ENCODE measurements around the gene PCSK4. TPM values are rescaled to one million over a fixed set of nuclear protein-coding genes. Genes with fewer than 3 reads are reported as not detected.
"Not testable (repeated sequence)": the region's sequence is repeated elsewhere in the genome, so short reads cannot be mapped to it uniquely, and the experiment has no call there.

The PCSK4 gene
- total RNA-seq, 1 experiment from 2014 or later, result 7.2 TPM

DNA sequence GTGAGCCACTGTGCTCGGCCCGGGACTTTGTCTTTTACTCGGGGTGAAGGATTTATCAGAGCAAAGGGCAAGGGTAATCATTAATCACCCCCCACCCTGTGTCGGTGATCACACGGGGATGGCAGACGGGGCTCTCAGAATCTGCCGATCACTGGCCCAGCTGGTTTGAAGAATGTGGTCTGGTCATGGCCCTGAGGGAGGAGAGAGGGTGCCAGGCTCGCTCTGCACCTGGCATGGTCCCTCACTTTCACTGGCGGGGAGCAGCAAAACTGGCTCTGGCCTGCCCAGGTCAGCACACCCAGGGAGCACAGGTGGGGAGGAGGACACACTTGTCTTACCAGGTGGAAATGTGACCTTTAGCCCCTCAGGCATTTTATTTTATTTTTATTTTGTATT, 11.0 kb upstream of the PCSK4 start:
- H3K9me3 ChIP-seq (ENCODE audit: low read depth, low read length, poor library complexity, severe bottlenecking), result no peaks in the 10 kb centered on the region
- no TSS peak for BruUV-seq (replicated peaks)
- no peaks in the 10 kb centered on the region for H3K36me3 ChIP-seq (ENCODE audit: insufficient read depth, low read length, poor library complexity, severe bottlenecking)
- no peak for DNase-seq (ENCODE audit: low spot score)
- intact Hi-C loops (cut with micrococcal nuclease; ENCODE audit: unreplicated experiment), result no loop called here
- TF ChIP-seq, protein P1, sequence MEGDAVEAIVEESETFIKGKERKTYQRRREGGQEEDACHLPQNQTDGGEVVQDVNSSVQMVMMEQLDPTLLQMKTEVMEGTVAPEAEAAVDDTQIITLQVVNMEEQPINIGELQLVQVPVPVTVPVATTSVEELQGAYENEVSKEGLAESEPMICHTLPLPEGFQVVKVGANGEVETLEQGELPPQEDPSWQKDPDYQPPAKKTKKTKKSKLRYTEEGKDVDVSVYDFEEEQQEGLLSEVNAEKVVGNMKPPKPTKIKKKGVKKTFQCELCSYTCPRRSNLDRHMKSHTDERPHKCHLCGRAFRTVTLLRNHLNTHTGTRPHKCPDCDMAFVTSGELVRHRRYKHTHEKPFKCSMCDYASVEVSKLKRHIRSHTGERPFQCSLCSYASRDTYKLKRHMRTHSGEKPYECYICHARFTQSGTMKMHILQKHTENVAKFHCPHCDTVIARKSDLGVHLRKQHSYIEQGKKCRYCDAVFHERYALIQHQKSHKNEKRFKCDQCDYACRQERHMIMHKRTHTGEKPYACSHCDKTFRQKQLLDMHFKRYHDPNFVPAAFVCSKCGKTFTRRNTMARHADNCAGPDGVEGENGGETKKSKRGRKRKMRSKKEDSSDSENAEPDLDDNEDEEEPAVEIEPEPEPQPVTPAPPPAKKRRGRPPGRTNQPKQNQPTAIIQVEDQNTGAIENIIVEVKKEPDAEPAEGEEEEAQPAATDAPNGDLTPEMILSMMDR (conservative IDR thresholded peaks at IDR 0.05; ENCODE audit: low read depth, low read length), result no peak
- TF ChIP-seq EZH2 (IDR thresholded peaks at IDR 0.05; ENCODE audit: borderline replicate concordance, low read depth, low read length, poor library complexity, severe bottlenecking), result no peak
- ChIA-PET CTCF (no interaction called here), POLR2A (ENCODE audit: low non-redundant PET) (no interaction called here)
- H3K4me3 ChIP-seq (ENCODE audit: low read depth, low read length, poor library complexity, severe bottlenecking), result no peak overlapping the region
- no peaks in the 10 kb centered on the region for H3K27me3 ChIP-seq (replicated peaks; ENCODE audit: insufficient read depth, low read depth, low read length, poor library complexity)
- H3K4me1 ChIP-seq (ENCODE audit: insufficient read depth, low read length, poor library complexity, severe bottlenecking), result peaks cover 15% of the 10 kb centered on the region
- no peak overlapping the region for H3K27ac ChIP-seq (ENCODE audit: low read depth, low read length, poor library complexity, severe bottlenecking)

DNA sequence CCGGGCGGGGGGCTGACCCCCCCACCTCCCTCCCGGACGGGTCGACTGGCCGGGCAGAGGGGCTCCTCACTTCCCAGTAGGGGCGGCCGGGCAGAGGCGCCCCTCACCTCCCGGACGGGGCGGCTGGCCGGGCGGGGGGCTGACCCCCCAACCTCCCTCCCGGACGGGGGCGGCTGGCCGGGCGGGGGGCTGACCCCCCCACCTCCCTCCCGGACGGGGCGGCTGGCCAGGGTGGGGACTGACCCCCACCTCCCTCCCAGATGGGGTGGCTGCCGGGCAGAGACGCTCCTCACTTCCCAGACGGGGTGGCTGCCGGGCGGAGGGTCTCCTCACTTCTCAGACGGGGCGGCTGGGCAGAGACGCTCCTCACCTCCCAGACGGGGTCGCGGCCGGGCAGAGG, 9.1 kb upstream of the PCSK4 start:
- BruUV-seq (replicated peaks); H3K36me3 ChIP-seq (ENCODE audit: insufficient read depth, low read length, poor library complexity, severe bottlenecking); H3K27me3 ChIP-seq (replicated peaks; ENCODE audit: insufficient read depth, low read depth, low read length, poor library complexity); H3K9me3 ChIP-seq (ENCODE audit: low read depth, low read length, poor library complexity, severe bottlenecking); POLR2A ChIA-PET (ENCODE audit: low non-redundant PET); H3K27ac ChIP-seq (ENCODE audit: low read depth, low read length, poor library complexity, severe bottlenecking); DNase-seq (ENCODE audit: low spot score); CTCF ChIA-PET; intact Hi-C loops (cut with micrococcal nuclease; ENCODE audit: unreplicated experiment); H3K4me3 ChIP-seq (ENCODE audit: low read depth, low read length, poor library complexity, severe bottlenecking): not testable (repeated sequence)
- H3K4me1 ChIP-seq (ENCODE audit: insufficient read depth, low read length, poor library complexity, severe bottlenecking), result peaks cover 15% of the 10 kb centered on the region

DNA sequence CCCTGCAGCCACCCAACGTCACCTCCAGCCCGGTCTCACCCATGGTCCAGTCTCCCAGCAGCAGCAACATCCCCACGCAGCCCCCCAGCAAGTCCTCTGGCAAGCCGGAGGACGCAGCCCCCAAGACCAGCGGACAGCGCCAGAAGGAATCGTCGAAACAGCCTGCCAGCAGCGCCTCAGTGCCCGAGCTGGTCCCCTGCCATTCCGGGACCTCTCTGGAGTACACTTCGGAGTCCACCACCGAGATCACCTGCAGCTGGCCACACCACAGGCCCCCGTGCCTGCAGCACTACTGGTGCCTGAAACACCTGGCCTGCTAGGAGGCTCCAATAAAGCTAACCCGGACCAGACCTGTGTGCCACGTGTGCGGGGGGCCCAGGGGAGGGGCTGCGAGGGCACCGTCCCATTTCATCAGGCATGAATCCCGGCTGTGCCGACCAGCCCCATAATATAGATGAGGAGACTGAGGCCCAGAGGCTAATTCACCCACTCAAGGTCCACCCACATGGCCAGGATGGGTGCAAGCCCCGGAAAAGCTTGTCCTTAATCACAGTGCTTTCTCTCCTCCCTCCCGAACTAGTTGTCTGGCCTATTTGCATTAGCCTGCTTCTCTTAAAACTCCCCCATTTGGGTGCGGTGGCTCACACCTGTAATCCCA, 7.6 kb upstream of the PCSK4 start:
- Histone ChIP-seq H3K4me1 (ENCODE audit: insufficient read depth, low read length, poor library complexity, severe bottlenecking) (peaks cover 1% of the 10 kb centered on the region), H3K27me3 (replicated peaks; ENCODE audit: insufficient read depth, low read depth, low read length, poor library complexity) (no peaks in the 10 kb centered on the region), H3K36me3 (ENCODE audit: insufficient read depth, low read length, poor library complexity, severe bottlenecking) (no peaks in the 10 kb centered on the region), H3K9me3 (ENCODE audit: low read depth, low read length, poor library complexity, severe bottlenecking) (no peaks in the 10 kb centered on the region), H3K27ac (ENCODE audit: low read depth, low read length, poor library complexity, severe bottlenecking) (no peak overlapping the region), H3K4me3 (ENCODE audit: low read depth, low read length, poor library complexity, severe bottlenecking) (no peak overlapping the region)
- no TSS peak for BruUV-seq (replicated peaks)
- intact Hi-C loops (cut with micrococcal nuclease; ENCODE audit: unreplicated experiment), result no loop called here
- DNase-seq (ENCODE audit: low spot score), result no peak
- ChIA-PET CTCF (no interaction called here), POLR2A (ENCODE audit: low non-redundant PET) (interaction anchor here (0.6 to 0.7 kb wide), 2 partner anchors 95 to 229 kb away, joined by 3 to 7 read pairs; partner anchors contain the start of gene MBD3)
- TF ChIP-seq, protein P1 (conservative IDR thresholded peaks at IDR 0.05; ENCODE audit: low read depth, low read length), result no peak
- TF ChIP-seq EZH2 (IDR thresholded peaks at IDR 0.05; ENCODE audit: borderline replicate concordance, low read depth, low read length, poor library complexity, severe bottlenecking), result no peak
